LNCAP (cell line): ENCODE results near the gene EIF4EBP3.

ENCODE experiments used
- CTCF ChIP-seq: fragments of 450-650 bp; IDR thresholded peaks from 2 replicates; pipeline ENCODE4 v1.5.1; 2017; ENCODE audit warnings: mild to moderate bottlenecking

The EIF4EBP3 gene

GRCh38 chr5:140542972-140543371, 4.5 kb upstream of the EIF4EBP3 start:
- TF ChIP-seq CTCF: no peak

- no peak for TF ChIP-seq CTCF
Measured at GRCh38 chr5:140544986-140545385, 2.5 kb upstream of the EIF4EBP3 start.

- TF ChIP-seq CTCF: no peak
Measured at GRCh38 chr5:140545606-140546005, 1.9 kb upstream of the EIF4EBP3 start.

GRCh38 chr5:140546851-140547507, 483 bp upstream of the EIF4EBP3 start:
- no peak for TF ChIP-seq CTCF

GRCh38 chr5:140548300-140548688, 832 bp downstream of the EIF4EBP3 start:
- no peak for TF ChIP-seq CTCF

- no peak for TF ChIP-seq CTCF
Measured at GRCh38 chr5:140548791-140549190, 1.3 kb downstream of the EIF4EBP3 start.

GRCh38 chr5:140549237-140550144, 2.0 kb downstream of the EIF4EBP3 start:
- TF ChIP-seq CTCF: no peak
